Mucosa of descending colon (tissue), 3 donors: Measurements from ENCODE around the gene CHGA. TPM values are rescaled to one million over a fixed set of nuclear protein-coding genes. Genes with fewer than 3 reads are reported as not detected.

Experiments used
- ATAC-seq: fragments of 200-7000 bp; cut with Tn5 transposase; one replicate; pipeline ENCODE4 v1.9.1; 2020; ENCODE audit warnings: mild to moderate bottlenecking, moderate library complexity
- DNase-seq, 3 donors: peaks; one replicate each; pipeline ENCODE4 v3.0.0-alpha.2; 2020
- H3K36me3 ChIP-seq: fragments of 200-600 bp; one replicate; pipeline ENCODE4 v1.8.0; 2021; ENCODE audit warnings: low read depth, mild to moderate bottlenecking
- H3K4me1 ChIP-seq: fragments of 200-600 bp; one replicate; pipeline ENCODE4 v1.8.0; 2021; ENCODE audit warnings: low read depth, mild to moderate bottlenecking
- H3K4me3 ChIP-seq: fragments of 200-600 bp; one replicate; pipeline ENCODE4 v1.8.0; 2021; ENCODE audit warnings: mild to moderate bottlenecking
- H3K9me3 ChIP-seq: fragments of 200-600 bp; one replicate; pipeline ENCODE4 v1.8.0; 2021; ENCODE audit warnings: mild to moderate bottlenecking
- CTCF ChIP-seq: fragments of 200-600 bp; IDR thresholded peaks from one replicate; pipeline ENCODE4 v1.8.0; 2022; ENCODE audit warnings: antibody characterized with exemption, mild to moderate bottlenecking
- intact Hi-C, 2 donors: fragments of 100-400 bp; cut with DNase I in 1 of 2; cut with micrococcal nuclease in 1 of 2; formaldehyde crosslinking; loops; one replicate each; pipeline versions ENCODE4 v1.11.0 to v1.11.1; 2022; cut with DNase I, micrococcal nuclease
- total RNA-seq, 3 donors: library from RNA; stranded (reverse); fragmentation: NEBNext Ultra II Directional in 2 of 3; extraction: Animal tissue kit (Norgen Biotek cat#: 25700) in 2 of 3; gene quantifications; one replicate each; pipeline versions ENCODE4 v1.2.1 to v1.2.4, GENCODE V29; 2021 to 2023
- donor health status: DM: no; HTN: no; CAD: no; lungs with moderate emphysema.
- donor health status: DM: no; HTN: no; CAD: no.
- donor health status: DM: no; HTN: yes; CAD: no.

The CHGA gene
- total RNA-seq, 3 donors from 2014 or later: 39.1 to 236 (median 187) TPM

- Histone ChIP-seq H3K9me3 (peaks cover 24% of the 10 kb centered on the region), H3K36me3 (no peaks in the 10 kb centered on the region), H3K4me3 (no peak overlapping the region), H3K4me1 (no peaks in the 10 kb centered on the region)
- DNase-seq (no peak), ATAC-seq (no peak)
- intact Hi-C loops: no loop called here
- no peak for TF ChIP-seq CTCF
These were observed 55.5 kb downstream of the CHGA start for GRCh38 chr14:92978229-92979021.

GRCh38 chr14:92980866-92981265 lies 57.9 kb downstream of the CHGA start:
- intact Hi-C loops: no loop called here
- Histone ChIP-seq H3K36me3 (no peaks in the 10 kb centered on the region), H3K4me3 (no peak overlapping the region), H3K4me1 (no peaks in the 10 kb centered on the region), H3K9me3 (peaks cover 24% of the 10 kb centered on the region)
- no peak for TF ChIP-seq CTCF
- no peak for DNase-seq
- ATAC-seq: no peak

- intact Hi-C loops: no loop called here
- Histone ChIP-seq H3K4me3 (no peak overlapping the region), H3K9me3 (peaks cover 17% of the 10 kb centered on the region), H3K4me1 (peaks cover 4% of the 10 kb centered on the region), H3K36me3 (no peaks in the 10 kb centered on the region)
- ATAC-seq: no peak
- peak in 1 of 3 donors; percentile 8 for DNase-seq
- no peak for TF ChIP-seq CTCF
These were observed 58.8 kb downstream of the CHGA start for GRCh38 chr14:92981726-92982125.

GRCh38 chr14:92982956-92983355 lies 60.0 kb downstream of the CHGA start:
- peak in 1 of 3 donors; percentile 11 for DNase-seq
- Histone ChIP-seq H3K4me3 (no peak overlapping the region), H3K9me3 (peaks cover 17% of the 10 kb centered on the region), H3K36me3 (no peaks in the 10 kb centered on the region), H3K4me1 (peaks cover 4% of the 10 kb centered on the region)
- no peak for ATAC-seq
- TF ChIP-seq CTCF: no peak
- intact Hi-C loops: no loop called here

- Histone ChIP-seq H3K4me3 (no peak overlapping the region), H3K4me1 (peaks cover 4% of the 10 kb centered on the region), H3K9me3 (peaks cover 4% of the 10 kb centered on the region), H3K36me3 (no peaks in the 10 kb centered on the region)
- intact Hi-C loops: no loop called here
- no peak for TF ChIP-seq CTCF
- no peak for ATAC-seq
- peak in 1 of 3 donors; percentile 12 for DNase-seq
These were observed 61.3 kb downstream of the CHGA start for GRCh38 chr14:92984082-92984788.

Other genes starting within 250 kb of the CHGA start
- gene LGMN, start 174.5 kb upstream of the CHGA start, total RNA-seq: 100 to 1,000 TPM in 1 of 3 donors, 10 to 100 TPM in 2; 86.8 to 103 (median 94.3) TPM
- 10 to 100 TPM; 33.8 to 40.0 (median 39.2) TPM for gene GOLGA5, start 128.8 kb upstream of the CHGA start, total RNA-seq
- gene ITPK1, start 192.8 kb downstream of the CHGA start, total RNA-seq: 100 to 1,000 TPM; 134 to 165 (median 152) TPM